Posterior vena cava (tissue), 2 donors: Measurements from ENCODE around the gene TCOF1. TPM values are rescaled to one million over a fixed set of nuclear protein-coding genes. Genes with fewer than 3 reads are reported as not detected.

ENCODE experiments used
- DNase-seq: peaks from one replicate; pipeline ENCODE4 v3.0.0-alpha.2; 2020; ENCODE audit warnings: low spot score
- intact Hi-C, 2 donors: fragments of 100-400 bp; cut with DNase I; formaldehyde crosslinking; loops; one replicate each; pipeline versions ENCODE4 v1.14.1 to v1.14.2; 2022 to 2023
- long read RNA-seq, 2 donors: library from polyadenylated mRNA; unstranded; transcript quantifications; one replicate each; pipeline ENCODE4 v2.0.0, GENCODE V29; 2020 to 2021
- total RNA-seq, 2 donors: library from RNA; stranded (reverse); fragmentation: NEBNext Ultra II Directional; extraction: Animal tissue kit (Norgen Biotek cat#: 25700); gene quantifications; one replicate each; pipeline ENCODE4 v1.2.1, GENCODE V29; 2021
- donor health status: DM: yes; HTN: yes; CAD: no.
- donor health status: DM: yes; HTN: yes; CAD: no.

Gene TCOF1, protein sequence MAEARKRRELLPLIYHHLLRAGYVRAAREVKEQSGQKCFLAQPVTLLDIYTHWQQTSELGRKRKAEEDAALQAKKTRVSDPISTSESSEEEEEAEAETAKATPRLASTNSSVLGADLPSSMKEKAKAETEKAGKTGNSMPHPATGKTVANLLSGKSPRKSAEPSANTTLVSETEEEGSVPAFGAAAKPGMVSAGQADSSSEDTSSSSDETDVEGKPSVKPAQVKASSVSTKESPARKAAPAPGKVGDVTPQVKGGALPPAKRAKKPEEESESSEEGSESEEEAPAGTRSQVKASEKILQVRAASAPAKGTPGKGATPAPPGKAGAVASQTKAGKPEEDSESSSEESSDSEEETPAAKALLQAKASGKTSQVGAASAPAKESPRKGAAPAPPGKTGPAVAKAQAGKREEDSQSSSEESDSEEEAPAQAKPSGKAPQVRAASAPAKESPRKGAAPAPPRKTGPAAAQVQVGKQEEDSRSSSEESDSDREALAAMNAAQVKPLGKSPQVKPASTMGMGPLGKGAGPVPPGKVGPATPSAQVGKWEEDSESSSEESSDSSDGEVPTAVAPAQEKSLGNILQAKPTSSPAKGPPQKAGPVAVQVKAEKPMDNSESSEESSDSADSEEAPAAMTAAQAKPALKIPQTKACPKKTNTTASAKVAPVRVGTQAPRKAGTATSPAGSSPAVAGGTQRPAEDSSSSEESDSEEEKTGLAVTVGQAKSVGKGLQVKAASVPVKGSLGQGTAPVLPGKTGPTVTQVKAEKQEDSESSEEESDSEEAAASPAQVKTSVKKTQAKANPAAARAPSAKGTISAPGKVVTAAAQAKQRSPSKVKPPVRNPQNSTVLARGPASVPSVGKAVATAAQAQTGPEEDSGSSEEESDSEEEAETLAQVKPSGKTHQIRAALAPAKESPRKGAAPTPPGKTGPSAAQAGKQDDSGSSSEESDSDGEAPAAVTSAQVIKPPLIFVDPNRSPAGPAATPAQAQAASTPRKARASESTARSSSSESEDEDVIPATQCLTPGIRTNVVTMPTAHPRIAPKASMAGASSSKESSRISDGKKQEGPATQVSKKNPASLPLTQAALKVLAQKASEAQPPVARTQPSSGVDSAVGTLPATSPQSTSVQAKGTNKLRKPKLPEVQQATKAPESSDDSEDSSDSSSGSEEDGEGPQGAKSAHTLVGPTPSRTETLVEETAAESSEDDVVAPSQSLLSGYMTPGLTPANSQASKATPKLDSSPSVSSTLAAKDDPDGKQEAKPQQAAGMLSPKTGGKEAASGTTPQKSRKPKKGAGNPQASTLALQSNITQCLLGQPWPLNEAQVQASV (N-terminal part only)
- total RNA-seq, result 10 to 100 TPM; 19.2 to 24.4 TPM
- long read RNA-seq, donor 1, partial matches to known transcripts, result 11 of 13 reads
- long read RNA-seq, donor 1, other reads (novel, unspliced or antisense), result 2 of 13 reads
- long read RNA-seq, donor 2, partial matches to known transcripts, result 18 of 26 reads
- long read RNA-seq, donor 2, other reads (novel, unspliced or antisense), result 7 of 26 reads

DNA sequence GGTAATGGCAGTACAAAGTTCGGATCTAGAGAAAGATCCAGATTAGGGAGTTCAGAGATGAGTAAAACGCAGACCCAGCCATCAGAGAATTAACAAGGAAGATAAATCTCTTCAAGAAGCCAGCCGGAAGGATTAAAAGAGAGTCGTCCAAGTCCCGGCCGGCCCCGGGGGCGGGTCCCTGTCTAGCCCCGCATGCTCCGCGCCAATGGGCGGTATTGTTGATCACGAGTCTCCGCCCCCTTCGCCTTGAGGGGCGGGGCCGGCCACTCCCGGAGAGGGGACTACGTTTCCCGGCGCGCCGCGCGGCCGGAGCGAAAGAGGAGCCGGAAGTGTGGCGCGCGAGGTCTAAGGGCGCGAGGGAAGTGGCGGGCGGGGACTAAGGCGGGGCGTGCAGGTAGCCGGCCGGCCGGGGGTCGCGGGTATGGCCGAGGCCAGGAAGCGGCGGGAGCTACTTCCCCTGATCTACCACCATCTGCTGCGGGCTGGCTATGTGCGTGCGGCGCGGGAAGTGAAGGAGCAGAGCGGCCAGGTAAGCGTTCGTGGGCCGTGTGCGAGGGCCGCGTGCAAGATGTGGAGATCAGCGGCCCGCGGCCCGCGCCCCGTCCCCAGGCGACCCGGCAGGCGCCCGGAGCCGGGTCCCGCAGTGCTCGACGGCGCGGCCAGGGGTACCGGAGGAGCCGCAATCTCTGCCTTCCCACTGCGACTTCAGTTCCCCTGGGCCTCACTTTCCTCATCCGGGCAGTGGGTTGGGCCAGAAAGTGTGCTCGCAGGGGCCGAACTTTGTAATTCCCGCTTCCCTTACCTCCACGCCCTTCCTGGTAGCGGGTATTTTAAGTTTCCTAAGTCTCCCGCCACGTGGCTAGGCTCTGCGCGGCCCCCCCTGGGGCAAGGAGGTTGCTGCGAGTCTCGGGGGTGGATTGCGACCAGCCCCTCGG, at the start of gene TCOF1:
Gene TCOF1 (plus strand): TSS at position 372 of the 935 bp plus-strand sequence. CDS start 50 bp downstream, at position 422.
- peak; percentile 99 for DNase-seq
- intact Hi-C loops, result no loop called here

- no peak for DNase-seq
- intact Hi-C loops, result no loop called here
Observed at GRCh38 chr5:150309101-150309885, 48.2 kb upstream of the TCOF1 start.

DNA sequence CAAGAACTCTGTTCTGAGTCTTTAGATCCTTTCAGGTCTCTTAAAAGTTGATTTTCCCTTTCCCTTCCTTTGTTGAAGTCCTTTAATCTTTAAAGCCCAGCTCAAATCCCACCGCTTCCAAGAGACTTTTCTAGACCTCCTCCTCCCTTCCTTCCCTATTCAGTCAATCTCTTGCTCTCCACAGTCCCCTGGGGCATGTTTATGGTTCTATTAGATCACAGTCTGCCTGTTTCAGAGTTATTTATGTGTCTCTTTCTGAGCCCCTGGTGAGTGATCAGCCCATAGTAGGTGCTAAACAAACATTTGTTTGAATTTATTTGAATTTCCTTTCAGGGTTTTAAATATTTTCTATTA, 47.6 kb upstream of the TCOF1 start:
- DNase-seq, result no peak
- intact Hi-C loops, result loop anchor here in 1 of 2 donors (5.0 kb wide), 1 partner anchor 678 kb away; no protein-coding TSS in a partner anchor

GRCh38 chr5:150310246-150310645, 47.3 kb upstream of the TCOF1 start:
- intact Hi-C loops, result loop anchor here in 1 of 2 donors (5.0 kb wide), 1 partner anchor 678 kb away; no protein-coding TSS in a partner anchor
- DNase-seq, result no peak

GRCh38 chr5:150311015-150311692, 46.3 kb upstream of the TCOF1 start:
- intact Hi-C loops, result loop anchor here in 1 of 2 donors (5.0 kb wide), 1 partner anchor 679 kb away; no protein-coding TSS in a partner anchor
- DNase-seq, result no peak

DNA sequence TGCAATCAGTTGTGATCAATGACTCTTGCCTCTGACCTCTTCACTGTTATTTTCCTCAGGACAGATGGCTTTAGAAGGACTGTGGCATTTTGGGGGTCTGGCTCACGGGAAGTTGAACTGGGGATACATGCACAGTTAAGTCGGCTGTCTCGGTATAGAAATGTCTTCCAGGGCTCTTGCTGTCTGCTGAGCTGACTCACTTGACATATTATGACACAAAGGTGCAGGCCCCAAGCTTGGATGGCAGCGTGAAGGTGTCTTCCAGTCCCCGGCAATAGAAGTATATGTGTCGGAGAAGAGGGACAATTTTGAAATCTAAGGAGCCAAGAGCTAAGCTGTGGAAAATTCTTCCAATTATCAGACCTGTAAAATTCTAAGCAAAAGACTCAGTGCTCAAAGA, 45.0 kb upstream of the TCOF1 start:
- intact Hi-C loops, result loop anchor here in 1 of 2 donors (5.0 kb wide), 1 partner anchor 680 kb away; no protein-coding TSS in a partner anchor
- no peak for DNase-seq

DNA sequence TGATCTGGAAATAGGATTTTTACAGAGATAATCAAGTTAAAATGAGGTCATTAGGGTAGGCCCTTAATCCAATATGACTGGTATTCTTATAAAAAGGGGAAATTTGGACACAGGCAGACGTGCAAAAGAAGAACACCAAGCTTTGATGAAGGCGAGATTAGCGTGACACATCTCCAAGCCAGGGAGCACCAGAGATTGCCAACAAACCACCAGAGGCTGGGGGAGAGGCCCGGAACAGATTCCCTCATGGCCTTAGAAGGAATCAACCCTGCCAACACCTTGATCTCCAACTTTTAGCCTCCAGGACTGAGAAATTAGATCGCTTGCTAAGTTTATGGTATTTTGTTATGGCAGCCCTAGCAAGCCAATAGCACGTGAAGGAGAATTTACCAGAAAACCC, 44.0 kb upstream of the TCOF1 start:
- DNase-seq, result no peak
- intact Hi-C loops, result loop anchor here in 1 of 2 donors (5.0 kb wide), 1 partner anchor 681 kb away; no protein-coding TSS in a partner anchor

GRCh38 chr5:150313921-150314716, 43.4 kb upstream of the TCOF1 start:
- intact Hi-C loops, result loop anchor here in 1 of 2 donors (5.0 kb wide), 1 partner anchor 682 kb away; no protein-coding TSS in a partner anchor
- no peak for DNase-seq

- intact Hi-C loops, result no loop called here
- DNase-seq, result no peak
Observed at GRCh38 chr5:150315245-150315644, 42.3 kb upstream of the TCOF1 start.

GRCh38 chr5:150316320-150316719, 41.2 kb upstream of the TCOF1 start:
- intact Hi-C loops, result no loop called here

GRCh38 chr5:150317048-150318003, 40.2 kb upstream of the TCOF1 start:
- DNase-seq, result peak; percentile 86

More at GRCh38 chr5:150316320-150316719, 41.2 kb upstream of the TCOF1 start:
- no peak for DNase-seq

DNA sequence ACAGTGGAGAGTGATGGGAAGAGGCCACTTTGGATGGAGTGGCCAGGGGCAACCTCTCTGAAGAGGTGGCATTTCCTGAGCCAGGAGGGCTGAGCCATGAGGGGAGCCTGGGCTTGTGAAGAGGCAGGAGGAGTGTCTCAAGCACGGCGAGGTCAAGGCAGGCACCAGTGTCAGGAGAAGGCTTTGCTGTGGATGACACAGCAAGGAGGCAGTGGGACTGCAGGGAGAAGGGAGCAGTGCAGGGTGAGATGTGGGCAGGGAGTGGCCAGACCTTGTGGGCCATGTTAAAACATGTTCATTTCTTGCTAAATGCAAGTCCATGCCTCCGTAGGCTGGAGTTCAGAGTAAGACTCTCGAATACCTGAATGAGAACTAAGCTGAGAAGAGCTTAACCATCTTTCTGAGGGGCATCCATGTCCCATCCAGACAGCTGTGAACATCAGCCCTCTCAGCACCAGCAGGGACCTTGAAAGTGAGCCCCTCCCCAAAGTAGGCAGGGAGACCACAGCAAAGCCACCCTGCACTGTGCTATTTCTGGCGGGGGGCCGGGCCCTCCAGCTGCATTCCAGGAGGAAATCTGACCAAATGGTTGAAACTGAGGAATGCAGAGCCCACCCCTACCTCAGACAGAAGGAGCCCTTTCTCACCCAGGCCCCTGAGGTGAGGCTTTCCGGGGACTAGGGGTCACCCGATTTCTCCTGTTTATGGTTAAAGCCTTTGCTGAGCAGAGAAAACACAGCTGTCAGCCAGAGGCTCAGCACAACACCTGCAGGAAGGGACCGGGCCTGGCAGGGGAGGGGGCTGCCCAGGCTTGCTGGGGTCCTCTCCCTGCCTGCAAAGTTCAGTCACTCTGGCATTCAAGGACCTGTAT, 38.6 kb upstream of the TCOF1 start:
- DNase-seq, result no peak
- intact Hi-C loops, result no loop called here

More at GRCh38 chr5:150317048-150318003, 40.2 kb upstream of the TCOF1 start:
- intact Hi-C loops, result no loop called here

DNA sequence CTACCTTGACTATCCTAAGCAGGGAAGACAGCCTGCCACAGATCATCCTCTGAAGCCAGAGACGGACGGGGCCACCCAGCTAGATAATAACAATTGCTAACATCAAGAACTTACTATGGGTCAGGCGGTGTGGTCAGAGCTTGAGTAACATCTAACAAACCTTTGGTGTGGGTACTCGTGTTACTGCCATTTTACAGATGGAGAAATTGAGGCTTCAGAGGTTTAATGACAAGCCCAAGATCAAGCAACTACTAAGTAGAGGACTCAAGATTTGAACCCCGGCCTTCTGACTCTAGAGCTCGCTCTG, 38.1 kb upstream of the TCOF1 start:
- intact Hi-C loops, result no loop called here
- DNase-seq, result no peak
